Left ventricle myocardium inferior (tissue), 1 donor: ENCODE data around the gene NDFIP2. TPM values are rescaled to one million over a fixed set of nuclear protein-coding genes. Genes with fewer than 3 reads are reported as not detected.

ENCODE experiments used
- DNase-seq: peaks from one replicate; pipeline ENCODE4 v3.0.0-alpha.2; 2020
- H3K27ac ChIP-seq: fragments of 200-600 bp; replicated peaks from 2 replicates; pipeline ENCODE4 v1.8.0; 2021
- H3K27me3 ChIP-seq: fragments of 200-600 bp; 2 replicates; pipeline ENCODE4 v1.8.0; 2021; ENCODE audit warnings: low read depth
- H3K36me3 ChIP-seq: fragments of 200-600 bp; 2 replicates; pipeline ENCODE4 v1.8.0; 2021
- H3K4me1 ChIP-seq: fragments of 200-600 bp; 2 replicates; pipeline ENCODE4 v1.8.0; 2021
- H3K4me3 ChIP-seq: fragments of 200-600 bp; 2 replicates; pipeline ENCODE4 v1.8.0; 2021; ENCODE audit warnings: mild to moderate bottlenecking, moderate library complexity
- H3K9me3 ChIP-seq: fragments of 200-600 bp; replicated peaks from 2 replicates; pipeline ENCODE4 v1.8.0; 2021
- CTCF ChIP-seq: fragments of 200-600 bp; IDR thresholded peaks from 2 replicates; pipeline ENCODE4 v1.8.0; 2021; ENCODE audit warnings: antibody characterized with exemption, mild to moderate bottlenecking, borderline replicate concordance
- intact Hi-C: fragments of 100-400 bp; cut with micrococcal nuclease; formaldehyde crosslinking; loops from one replicate; pipeline ENCODE4 v1.11.0; 2022
- total RNA-seq: library from RNA; stranded (reverse); fragmentation: NEBNext Ultra II Directional; extraction: Animal tissue kit (Norgen Biotek cat#: 25700); gene quantifications from one replicate; pipeline ENCODE4 v1.2.1, GENCODE V29; 2021
- donor health status: DM: no; HTN: yes; CAD: no; lungs with severe emphysema.

The NDFIP2 gene
- total RNA-seq, 1 donor from 2014 or later, result 33.1 TPM

GRCh38 chr13:79452239-79452913, 28.6 kb upstream of the NDFIP2 start:
- Histone ChIP-seq H3K27me3 (no peaks in the 10 kb centered on the region), H3K4me3 (no peak overlapping the region), H3K4me1 (no peaks in the 10 kb centered on the region), H3K27ac (no peak overlapping the region), H3K9me3 (no peaks in the 10 kb centered on the region), H3K36me3 (no peaks in the 10 kb centered on the region)
- TF ChIP-seq CTCF, result no peak
- intact Hi-C loops, result no loop called here
- no peak for DNase-seq

DNA sequence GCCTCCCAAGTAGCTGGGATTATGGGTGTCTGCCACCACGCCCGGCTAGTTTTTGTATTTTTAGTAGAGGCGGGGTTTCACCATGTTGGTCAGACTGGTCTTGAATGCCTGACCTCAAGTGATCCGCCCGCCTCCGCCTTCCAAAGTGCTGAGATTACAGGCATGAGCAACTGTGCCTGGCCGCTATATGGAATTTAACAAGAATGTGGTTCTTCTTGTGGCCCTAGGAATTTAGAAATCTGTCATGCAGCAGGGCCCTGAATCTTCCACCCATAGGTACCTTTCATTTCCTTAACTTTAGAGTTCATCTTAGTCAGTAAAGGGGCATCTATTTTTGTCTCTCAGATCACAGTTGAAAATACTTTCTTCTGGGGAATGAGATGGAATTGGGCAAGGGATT, 25.6 kb upstream of the NDFIP2 start:
- Histone ChIP-seq H3K9me3 (no peaks in the 10 kb centered on the region), H3K4me1 (no peaks in the 10 kb centered on the region), H3K27ac (no peak overlapping the region), H3K36me3 (no peaks in the 10 kb centered on the region), H3K4me3 (no peak overlapping the region), H3K27me3 (no peaks in the 10 kb centered on the region)
- TF ChIP-seq CTCF, result no peak
- intact Hi-C loops, result no loop called here
- no peak for DNase-seq

GRCh38 chr13:79456051-79456450, 24.9 kb upstream of the NDFIP2 start:
- Histone ChIP-seq H3K36me3 (no peaks in the 10 kb centered on the region), H3K27ac (no peak overlapping the region), H3K27me3 (no peaks in the 10 kb centered on the region), H3K9me3 (no peaks in the 10 kb centered on the region), H3K4me1 (no peaks in the 10 kb centered on the region), H3K4me3 (no peak overlapping the region)
- no peak for DNase-seq
- no peak for TF ChIP-seq CTCF
- intact Hi-C loops, result no loop called here

DNA sequence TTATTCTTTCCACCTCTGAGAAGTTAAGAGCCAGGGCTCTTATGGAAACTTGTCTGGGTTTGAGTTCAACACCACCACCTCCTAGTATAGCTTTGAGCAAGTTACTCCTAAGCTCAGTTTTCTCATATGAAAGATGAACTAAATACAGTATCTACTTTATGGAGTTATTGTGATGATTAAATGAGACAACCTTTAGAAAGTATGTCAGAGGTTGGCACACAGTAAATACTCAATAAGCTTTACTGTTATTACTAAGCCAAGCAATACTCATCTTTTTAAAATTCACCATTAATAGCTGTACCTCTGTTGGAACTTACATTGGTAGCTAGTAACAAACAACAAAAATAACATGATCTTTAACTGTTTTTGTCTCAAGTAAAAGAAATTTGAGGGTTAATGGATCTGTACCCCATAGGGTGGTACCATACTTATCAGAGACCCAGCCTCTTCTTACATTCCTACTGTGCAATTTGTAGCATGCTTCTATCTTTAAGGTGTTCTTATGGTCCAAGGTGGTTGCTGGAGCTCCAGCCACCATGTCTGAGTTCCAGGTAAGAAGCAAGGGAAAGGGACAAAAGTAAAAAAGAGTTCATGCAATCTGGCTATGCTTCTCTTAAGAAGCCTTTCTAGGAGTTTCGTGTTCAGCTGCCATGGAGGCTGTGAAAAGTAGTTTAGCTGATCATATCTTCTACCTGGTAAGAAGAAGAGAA, 24.1 kb upstream of the NDFIP2 start:
- no peak overlapping the region for H3K27ac ChIP-seq
- DNase-seq, result no peak
- H3K27me3 ChIP-seq, result no peaks in the 10 kb centered on the region
- no peaks in the 10 kb centered on the region for H3K36me3 ChIP-seq
- no peaks in the 10 kb centered on the region for H3K4me1 ChIP-seq
- intact Hi-C loops, result no loop called here
- no peak overlapping the region for H3K4me3 ChIP-seq
- H3K9me3 ChIP-seq, result no peaks in the 10 kb centered on the region
- TF ChIP-seq CTCF, result no peak

- no peaks in the 10 kb centered on the region for H3K9me3 ChIP-seq
- no peak overlapping the region for H3K27ac ChIP-seq
- no peak for TF ChIP-seq CTCF
- H3K4me3 ChIP-seq, result no peak overlapping the region
- H3K27me3 ChIP-seq, result no peaks in the 10 kb centered on the region
- no peaks in the 10 kb centered on the region for H3K4me1 ChIP-seq
- no peaks in the 10 kb centered on the region for H3K36me3 ChIP-seq
- no peak for DNase-seq
- intact Hi-C loops, result no loop called here
Observed at GRCh38 chr13:79457390-79457789, 23.6 kb upstream of the NDFIP2 start.
